WTC11 (cell line): ENCODE measurements around the gene SLAIN1. TPM values are rescaled to one million over a fixed set of nuclear protein-coding genes. Genes with fewer than 3 reads are reported as not detected.
A peak's percentile ranks its signal among the peaks of the same experiment; 100 is the strongest.

Experiments
- ATAC-seq: fragments of 200-7000 bp; cut with Tn5 transposase; 2 replicates; pipeline ENCODE4 v1.10.0; 2021; ENCODE audit warnings: mild to moderate bottlenecking, moderate library complexity
- CTCF ChIA-PET: fragments of 300-600 bp; sonication (Branson Sonifier 250); formaldehyde crosslinking; loops from one replicate; lab custom pipeline; 2021; ENCODE audit warnings: antibody characterized with exemption; lab: Charles Lee
- POLR2A ChIA-PET: fragments of 350-600 bp; sonication (Branson Sonifier 250); formaldehyde crosslinking; loops from one replicate; lab custom pipeline; 2021; ENCODE audit warnings: antibody characterized with exemption; lab: Charles Lee
- DNase-seq: peaks from one replicate; pipeline ENCODE4 v3.0.0; 2021; ENCODE audit warnings: low spot score
- H3K27ac Mint-ChIP-seq: 2 replicates; pipeline ENCODE4 v1.8.0; 2021; ENCODE audit warnings: mixed read lengths
- H3K27me3 Mint-ChIP-seq: 2 replicates; pipeline ENCODE4 v1.8.0; 2021; ENCODE audit warnings: low read depth, mild to moderate bottlenecking, moderate library complexity, mixed read lengths
- H3K36me3 Mint-ChIP-seq: 2 replicates; pipeline ENCODE4 v1.8.0; 2021; ENCODE audit warnings: mixed read lengths
- H3K4me1 Mint-ChIP-seq: 2 replicates; pipeline ENCODE4 v1.8.0; 2022; ENCODE audit warnings: mixed read lengths
- H3K4me3 Mint-ChIP-seq: 2 replicates; pipeline ENCODE4 v1.8.0; 2021; ENCODE audit warnings: mild to moderate bottlenecking, moderate library complexity, mixed read lengths
- H3K9me3 Mint-ChIP-seq: 2 replicates; pipeline ENCODE4 v1.8.0; 2021; ENCODE audit warnings: mixed read lengths
- ATF1 ChIP-seq: sonication (generic); formaldehyde crosslinking; IDR thresholded peaks from 2 replicates; pipeline ENCODE4 v1.8.1; 2023; ENCODE audit warnings: mild to moderate bottlenecking, moderate library complexity, missing genetic modification reagents
- ESRRA ChIP-seq: sonication (generic); formaldehyde crosslinking; IDR thresholded peaks from 2 replicates; pipeline ENCODE4 v1.8.1; 2022; ENCODE audit warnings: mild to moderate bottlenecking, missing genetic modification reagents, borderline replicate concordance
- MYBL2 ChIP-seq: sonication (generic); formaldehyde crosslinking; IDR thresholded peaks from 2 replicates; pipeline ENCODE4 v1.8.1; 2023; ENCODE audit warnings: mild to moderate bottlenecking, moderate library complexity, missing genetic modification reagents
- NFATC4 ChIP-seq: fragments of 250-450 bp; sonication (Bioruptor Pico); IDR thresholded peaks from 2 replicates; pipeline ENCODE4 v1.9.0; 2021; ENCODE audit warnings: mild to moderate bottlenecking
- NR2C2 ChIP-seq: sonication (generic); formaldehyde crosslinking; IDR thresholded peaks from 2 replicates; pipeline ENCODE4 v1.8.0; 2022; ENCODE audit warnings: mild to moderate bottlenecking, missing genetic modification reagents
- OVOL2 ChIP-seq: fragments of 250-450 bp; sonication (Bioruptor Pico); IDR thresholded peaks from 2 replicates; pipeline ENCODE4 v1.9.0; 2021; ENCODE audit warnings: mild to moderate bottlenecking, borderline replicate concordance
- RORB ChIP-seq: fragments of 250-450 bp; sonication (Bioruptor Pico); IDR thresholded peaks from 2 replicates; pipeline ENCODE4 v1.9.0; 2021; ENCODE audit warnings: mild to moderate bottlenecking
- SMAD3 ChIP-seq: sonication (generic); formaldehyde crosslinking; IDR thresholded peaks from 2 replicates; pipeline ENCODE4 v1.8.0; 2022; ENCODE audit warnings: missing genetic modification reagents, mild to moderate bottlenecking, borderline replicate concordance
- total RNA-seq: library from RNA; stranded (reverse); gene quantifications from 3 replicates; pipeline ENCODE4 v1.2.3, GENCODE V29; 2021
- TF ChIP-seq, protein P1 (sequence below): sonication (generic); formaldehyde crosslinking; IDR thresholded peaks from 2 replicates; pipeline ENCODE4 v1.8.0; 2022; ENCODE audit warnings: mild to moderate bottlenecking, missing genetic modification reagents
- TF ChIP-seq, protein P2 (sequence below): sonication (generic); formaldehyde crosslinking; IDR thresholded peaks from 2 replicates; pipeline ENCODE4 v1.8.0; 2023; ENCODE audit warnings: mild to moderate bottlenecking, missing genetic modification reagents
- TF ChIP-seq, protein P3 (sequence below): sonication (generic); formaldehyde crosslinking; IDR thresholded peaks from 2 replicates; pipeline ENCODE4 v1.8.1; 2023; ENCODE audit warnings: mild to moderate bottlenecking, missing genetic modification reagents, moderate library complexity
- TF ChIP-seq, protein P4 (sequence below): sonication (generic); formaldehyde crosslinking; IDR thresholded peaks from 2 replicates; pipeline ENCODE4 v1.8.0; 2022; ENCODE audit warnings: mild to moderate bottlenecking, missing genetic modification reagents
- TF ChIP-seq, protein P5 (sequence below): sonication (generic); formaldehyde crosslinking; IDR thresholded peaks from 2 replicates; pipeline ENCODE4 v1.8.0; 2022; ENCODE audit warnings: mild to moderate bottlenecking, missing genetic modification reagents
- TF ChIP-seq, protein P6 (sequence below): sonication (generic); formaldehyde crosslinking; conservative IDR thresholded peaks from 2 replicates; pipeline ENCODE4 v1.8.1; 2022; ENCODE audit warnings: mild to moderate bottlenecking, missing genetic modification reagents
- TF ChIP-seq, protein P7 (sequence below): sonication (generic); formaldehyde crosslinking; IDR thresholded peaks from 2 replicates; pipeline ENCODE4 v1.8.0; 2022; ENCODE audit warnings: mild to moderate bottlenecking, missing genetic modification reagents
- TF ChIP-seq, protein P8 (sequence below): fragments of 250-450 bp; sonication (Bioruptor Pico); IDR thresholded peaks from 2 replicates; pipeline ENCODE4 v2.1.2; 2022; ENCODE audit warnings: mild to moderate bottlenecking, moderate library complexity
- TF ChIP-seq, protein P9 (sequence below): fragments of 250-450 bp; sonication (Bioruptor Pico); IDR thresholded peaks from 2 replicates; pipeline ENCODE4 v1.9.0; 2021; ENCODE audit warnings: mild to moderate bottlenecking, borderline replicate concordance
- TF ChIP-seq, protein P10 (sequence below): fragments of 250-450 bp; sonication (Bioruptor Pico); IDR thresholded peaks from 2 replicates; pipeline ENCODE4 v1.9.0; 2021; ENCODE audit warnings: mild to moderate bottlenecking

The SLAIN1 gene
- total RNA-seq, 1 experiment from 2014 or later = 29.7 TPM

DNA sequence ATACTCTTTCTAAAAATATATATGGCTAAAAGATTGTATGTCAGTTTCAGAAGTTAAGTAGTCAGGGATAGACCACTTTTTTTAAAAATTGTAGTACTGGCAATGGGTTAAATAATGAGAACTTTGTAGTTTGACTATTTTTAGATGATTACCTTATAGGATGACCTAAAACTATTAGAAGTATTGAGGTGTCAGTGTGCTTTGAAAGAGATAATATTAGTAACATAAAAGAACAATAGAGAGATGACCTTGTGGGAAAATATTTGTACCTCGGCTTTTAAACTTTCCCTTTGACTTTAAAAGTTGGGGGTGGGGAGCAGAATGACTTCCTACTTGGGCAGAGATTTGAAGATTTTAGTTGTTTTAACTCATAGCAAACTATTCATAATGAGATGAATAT is 48.3 kb downstream of the SLAIN1 start (continued):
- TF ChIP-seq, protein P1, sequence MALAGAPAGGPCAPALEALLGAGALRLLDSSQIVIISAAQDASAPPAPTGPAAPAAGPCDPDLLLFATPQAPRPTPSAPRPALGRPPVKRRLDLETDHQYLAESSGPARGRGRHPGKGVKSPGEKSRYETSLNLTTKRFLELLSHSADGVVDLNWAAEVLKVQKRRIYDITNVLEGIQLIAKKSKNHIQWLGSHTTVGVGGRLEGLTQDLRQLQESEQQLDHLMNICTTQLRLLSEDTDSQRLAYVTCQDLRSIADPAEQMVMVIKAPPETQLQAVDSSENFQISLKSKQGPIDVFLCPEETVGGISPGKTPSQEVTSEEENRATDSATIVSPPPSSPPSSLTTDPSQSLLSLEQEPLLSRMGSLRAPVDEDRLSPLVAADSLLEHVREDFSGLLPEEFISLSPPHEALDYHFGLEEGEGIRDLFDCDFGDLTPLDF (CRISPR knock-in tag) = no peak
- TF ChIP-seq OVOL2 = no peak
- TF ChIP-seq, protein P2, sequence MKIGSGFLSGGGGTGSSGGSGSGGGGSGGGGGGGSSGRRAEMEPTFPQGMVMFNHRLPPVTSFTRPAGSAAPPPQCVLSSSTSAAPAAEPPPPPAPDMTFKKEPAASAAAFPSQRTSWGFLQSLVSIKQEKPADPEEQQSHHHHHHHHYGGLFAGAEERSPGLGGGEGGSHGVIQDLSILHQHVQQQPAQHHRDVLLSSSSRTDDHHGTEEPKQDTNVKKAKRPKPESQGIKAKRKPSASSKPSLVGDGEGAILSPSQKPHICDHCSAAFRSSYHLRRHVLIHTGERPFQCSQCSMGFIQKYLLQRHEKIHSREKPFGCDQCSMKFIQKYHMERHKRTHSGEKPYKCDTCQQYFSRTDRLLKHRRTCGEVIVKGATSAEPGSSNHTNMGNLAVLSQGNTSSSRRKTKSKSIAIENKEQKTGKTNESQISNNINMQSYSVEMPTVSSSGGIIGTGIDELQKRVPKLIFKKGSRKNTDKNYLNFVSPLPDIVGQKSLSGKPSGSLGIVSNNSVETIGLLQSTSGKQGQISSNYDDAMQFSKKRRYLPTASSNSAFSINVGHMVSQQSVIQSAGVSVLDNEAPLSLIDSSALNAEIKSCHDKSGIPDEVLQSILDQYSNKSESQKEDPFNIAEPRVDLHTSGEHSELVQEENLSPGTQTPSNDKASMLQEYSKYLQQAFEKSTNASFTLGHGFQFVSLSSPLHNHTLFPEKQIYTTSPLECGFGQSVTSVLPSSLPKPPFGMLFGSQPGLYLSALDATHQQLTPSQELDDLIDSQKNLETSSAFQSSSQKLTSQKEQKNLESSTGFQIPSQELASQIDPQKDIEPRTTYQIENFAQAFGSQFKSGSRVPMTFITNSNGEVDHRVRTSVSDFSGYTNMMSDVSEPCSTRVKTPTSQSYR (CRISPR knock-in tag) = no peak
- no peak for TF ChIP-seq NR2C2 (CRISPR knock-in tag)
- TF ChIP-seq, protein P3, sequence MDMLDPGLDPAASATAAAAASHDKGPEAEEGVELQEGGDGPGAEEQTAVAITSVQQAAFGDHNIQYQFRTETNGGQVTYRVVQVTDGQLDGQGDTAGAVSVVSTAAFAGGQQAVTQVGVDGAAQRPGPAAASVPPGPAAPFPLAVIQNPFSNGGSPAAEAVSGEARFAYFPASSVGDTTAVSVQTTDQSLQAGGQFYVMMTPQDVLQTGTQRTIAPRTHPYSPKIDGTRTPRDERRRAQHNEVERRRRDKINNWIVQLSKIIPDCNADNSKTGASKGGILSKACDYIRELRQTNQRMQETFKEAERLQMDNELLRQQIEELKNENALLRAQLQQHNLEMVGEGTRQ (CRISPR knock-in tag) = no peak
- TF ChIP-seq MYBL2 (CRISPR knock-in tag) = no peak

DNA sequence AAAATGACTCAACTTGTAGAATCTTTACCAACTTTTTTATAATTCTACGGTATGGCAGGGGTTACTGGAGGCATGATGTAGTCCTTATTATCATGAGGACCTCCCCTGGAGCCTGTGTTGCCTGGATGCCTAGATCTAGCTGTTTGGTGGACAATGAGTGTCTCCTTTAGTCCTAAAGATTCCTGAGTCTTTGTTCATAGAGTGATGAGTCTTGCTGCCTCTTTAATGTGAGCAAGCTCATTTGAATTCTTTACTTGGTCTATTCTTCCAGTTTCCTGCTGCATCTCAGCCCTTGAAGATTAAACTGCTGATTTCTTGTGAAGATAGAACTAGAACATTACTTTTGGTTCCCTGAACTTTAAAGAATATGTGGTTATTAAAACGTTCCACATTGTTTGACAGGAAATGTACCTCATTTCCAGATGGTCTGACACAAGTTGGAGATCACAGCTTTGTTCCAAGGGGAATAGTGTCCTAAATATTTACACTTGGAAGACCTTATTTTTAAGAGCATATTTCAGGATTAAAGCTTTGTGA is 51.9 kb downstream of the SLAIN1 start:
- ChIA-PET CTCF (interaction anchor here (1.5 kb wide), 1 partner anchor 156 kb away, joined by 12 read pairs; no protein-coding TSS in a partner anchor), POLR2A (no interaction called here)
- Mint-ChIP-seq H3K4me1 (peaks cover 7% of the 10 kb centered on the region), H3K27me3 (no peaks in the 10 kb centered on the region), H3K27ac (peak overlapping the region; percentile 31; the same call in 1 of the 2 replicates), H3K36me3 (peaks cover 35% of the 10 kb centered on the region), H3K4me3 (no peak overlapping the region), H3K9me3 (no peaks in the 10 kb centered on the region)
- ATAC-seq (no peak), DNase-seq (no peak)
- TF ChIP-seq, protein P4, sequence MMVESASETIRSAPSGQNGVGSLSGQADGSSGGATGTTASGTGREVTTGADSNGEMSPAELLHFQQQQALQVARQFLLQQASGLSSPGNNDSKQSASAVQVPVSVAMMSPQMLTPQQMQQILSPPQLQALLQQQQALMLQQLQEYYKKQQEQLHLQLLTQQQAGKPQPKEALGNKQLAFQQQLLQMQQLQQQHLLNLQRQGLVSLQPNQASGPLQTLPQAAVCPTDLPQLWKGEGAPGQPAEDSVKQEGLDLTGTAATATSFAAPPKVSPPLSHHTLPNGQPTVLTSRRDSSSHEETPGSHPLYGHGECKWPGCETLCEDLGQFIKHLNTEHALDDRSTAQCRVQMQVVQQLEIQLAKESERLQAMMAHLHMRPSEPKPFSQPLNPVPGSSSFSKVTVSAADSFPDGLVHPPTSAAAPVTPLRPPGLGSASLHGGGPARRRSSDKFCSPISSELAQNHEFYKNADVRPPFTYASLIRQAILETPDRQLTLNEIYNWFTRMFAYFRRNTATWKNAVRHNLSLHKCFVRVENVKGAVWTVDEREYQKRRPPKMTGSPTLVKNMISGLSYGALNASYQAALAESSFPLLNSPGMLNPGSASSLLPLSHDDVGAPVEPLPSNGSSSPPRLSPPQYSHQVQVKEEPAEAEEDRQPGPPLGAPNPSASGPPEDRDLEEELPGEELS = no peak
- TF ChIP-seq, protein P5, sequence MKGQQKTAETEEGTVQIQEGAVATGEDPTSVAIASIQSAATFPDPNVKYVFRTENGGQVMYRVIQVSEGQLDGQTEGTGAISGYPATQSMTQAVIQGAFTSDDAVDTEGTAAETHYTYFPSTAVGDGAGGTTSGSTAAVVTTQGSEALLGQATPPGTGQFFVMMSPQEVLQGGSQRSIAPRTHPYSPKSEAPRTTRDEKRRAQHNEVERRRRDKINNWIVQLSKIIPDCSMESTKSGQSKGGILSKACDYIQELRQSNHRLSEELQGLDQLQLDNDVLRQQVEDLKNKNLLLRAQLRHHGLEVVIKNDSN = no peak
- TF ChIP-seq, protein P6, sequence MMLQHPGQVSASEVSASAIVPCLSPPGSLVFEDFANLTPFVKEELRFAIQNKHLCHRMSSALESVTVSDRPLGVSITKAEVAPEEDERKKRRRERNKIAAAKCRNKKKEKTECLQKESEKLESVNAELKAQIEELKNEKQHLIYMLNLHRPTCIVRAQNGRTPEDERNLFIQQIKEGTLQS (CRISPR knock-in tag) = no peak
- TF ChIP-seq SMAD3 (CRISPR knock-in tag) (no peak), RORB (CRISPR knock-in tag) (no peak), ATF1 (no peak), ESRRA (CRISPR knock-in tag) (no peak), NFATC4 (CRISPR knock-in tag) (no peak)
- TF ChIP-seq, protein P7, sequence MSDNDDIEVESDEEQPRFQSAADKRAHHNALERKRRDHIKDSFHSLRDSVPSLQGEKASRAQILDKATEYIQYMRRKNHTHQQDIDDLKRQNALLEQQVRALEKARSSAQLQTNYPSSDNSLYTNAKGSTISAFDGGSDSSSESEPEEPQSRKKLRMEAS (CRISPR knock-in tag) = no peak
- TF ChIP-seq, protein P8, sequence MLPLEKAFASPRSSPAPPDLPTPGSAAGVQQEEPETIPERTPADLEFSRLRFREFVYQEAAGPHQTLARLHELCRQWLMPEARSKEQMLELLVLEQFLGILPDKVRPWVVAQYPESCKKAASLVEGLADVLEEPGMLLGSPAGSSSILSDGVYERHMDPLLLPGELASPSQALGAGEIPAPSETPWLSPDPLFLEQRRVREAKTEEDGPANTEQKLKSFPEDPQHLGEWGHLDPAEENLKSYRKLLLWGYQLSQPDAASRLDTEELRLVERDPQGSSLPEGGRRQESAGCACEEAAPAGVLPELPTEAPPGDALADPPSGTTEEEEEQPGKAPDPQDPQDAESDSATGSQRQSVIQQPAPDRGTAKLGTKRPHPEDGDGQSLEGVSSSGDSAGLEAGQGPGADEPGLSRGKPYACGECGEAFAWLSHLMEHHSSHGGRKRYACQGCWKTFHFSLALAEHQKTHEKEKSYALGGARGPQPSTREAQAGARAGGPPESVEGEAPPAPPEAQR (CRISPR knock-in tag) = no peak
- TF ChIP-seq, protein P9, sequence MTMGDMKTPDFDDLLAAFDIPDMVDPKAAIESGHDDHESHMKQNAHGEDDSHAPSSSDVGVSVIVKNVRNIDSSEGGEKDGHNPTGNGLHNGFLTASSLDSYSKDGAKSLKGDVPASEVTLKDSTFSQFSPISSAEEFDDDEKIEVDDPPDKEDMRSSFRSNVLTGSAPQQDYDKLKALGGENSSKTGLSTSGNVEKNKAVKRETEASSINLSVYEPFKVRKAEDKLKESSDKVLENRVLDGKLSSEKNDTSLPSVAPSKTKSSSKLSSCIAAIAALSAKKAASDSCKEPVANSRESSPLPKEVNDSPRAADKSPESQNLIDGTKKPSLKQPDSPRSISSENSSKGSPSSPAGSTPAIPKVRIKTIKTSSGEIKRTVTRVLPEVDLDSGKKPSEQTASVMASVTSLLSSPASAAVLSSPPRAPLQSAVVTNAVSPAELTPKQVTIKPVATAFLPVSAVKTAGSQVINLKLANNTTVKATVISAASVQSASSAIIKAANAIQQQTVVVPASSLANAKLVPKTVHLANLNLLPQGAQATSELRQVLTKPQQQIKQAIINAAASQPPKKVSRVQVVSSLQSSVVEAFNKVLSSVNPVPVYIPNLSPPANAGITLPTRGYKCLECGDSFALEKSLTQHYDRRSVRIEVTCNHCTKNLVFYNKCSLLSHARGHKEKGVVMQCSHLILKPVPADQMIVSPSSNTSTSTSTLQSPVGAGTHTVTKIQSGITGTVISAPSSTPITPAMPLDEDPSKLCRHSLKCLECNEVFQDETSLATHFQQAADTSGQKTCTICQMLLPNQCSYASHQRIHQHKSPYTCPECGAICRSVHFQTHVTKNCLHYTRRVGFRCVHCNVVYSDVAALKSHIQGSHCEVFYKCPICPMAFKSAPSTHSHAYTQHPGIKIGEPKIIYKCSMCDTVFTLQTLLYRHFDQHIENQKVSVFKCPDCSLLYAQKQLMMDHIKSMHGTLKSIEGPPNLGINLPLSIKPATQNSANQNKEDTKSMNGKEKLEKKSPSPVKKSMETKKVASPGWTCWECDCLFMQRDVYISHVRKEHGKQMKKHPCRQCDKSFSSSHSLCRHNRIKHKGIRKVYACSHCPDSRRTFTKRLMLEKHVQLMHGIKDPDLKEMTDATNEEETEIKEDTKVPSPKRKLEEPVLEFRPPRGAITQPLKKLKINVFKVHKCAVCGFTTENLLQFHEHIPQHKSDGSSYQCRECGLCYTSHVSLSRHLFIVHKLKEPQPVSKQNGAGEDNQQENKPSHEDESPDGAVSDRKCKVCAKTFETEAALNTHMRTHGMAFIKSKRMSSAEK (CRISPR knock-in tag) = no peak
- TF ChIP-seq, protein P10, sequence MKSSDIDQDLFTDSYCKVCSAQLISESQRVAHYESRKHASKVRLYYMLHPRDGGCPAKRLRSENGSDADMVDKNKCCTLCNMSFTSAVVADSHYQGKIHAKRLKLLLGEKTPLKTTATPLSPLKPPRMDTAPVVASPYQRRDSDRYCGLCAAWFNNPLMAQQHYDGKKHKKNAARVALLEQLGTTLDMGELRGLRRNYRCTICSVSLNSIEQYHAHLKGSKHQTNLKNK (CRISPR knock-in tag) = no peak
